IMR-90 (cell line): ENCODE measurements around the gene ATP8B2. TPM values are rescaled to one million over a fixed set of nuclear protein-coding genes. Genes with fewer than 3 reads are reported as not detected.
A peak's percentile ranks its signal among the peaks of the same experiment; 100 is the strongest.
"Not testable (repeated sequence)": the region's sequence is repeated elsewhere in the genome, so short reads cannot be mapped to it uniquely, and the experiment has no call there.

ENCODE experiments used
- ATAC-seq: fragments of 200-7000 bp; cut with Tn5 transposase; 2 replicates; pipeline ENCODE4 v1.9.1; 2020; ENCODE audit warnings: low read depth, mild to moderate bottlenecking, moderate library complexity
- BruUV-seq: library from RNA; stranded (reverse); fragments of 400-500 nt; replicated peaks from 2 replicates; lab custom pipeline; 2021; lab: Mats Ljungman, UMichigan
- CTCF ChIA-PET: fragments of 300-600 bp; formaldehyde crosslinking; extraction: SDS; loops from one replicate; lab custom pipeline; 2021; ENCODE audit warnings: antibody characterized with exemption; lab: Yijun Ruan, JAX
- POLR2A ChIA-PET: fragments of 300-600 bp; sonication (Branson Sonifier 250); formaldehyde crosslinking; loops from one replicate; lab custom pipeline; 2022; ENCODE audit warnings: antibody characterized with exemption; ENCODE audit not compliant: unreplicated experiment; lab: Charles Lee
- DNase-seq: peaks from one replicate; pipeline ENCODE4 v3.0.0; 2013
- H2AFZ ChIP-seq: replicated peaks from 2 replicates; pipeline ENCODE3; 2013; ENCODE audit warnings: low read length, mild to moderate bottlenecking; ENCODE audit not compliant: poor library complexity
- H2AK5ac ChIP-seq: 2 replicates; pipeline ENCODE4 v1.6.1; 2013; ENCODE audit warnings: low read depth, low read length, inconsistent platforms
- H2AK9ac ChIP-seq: replicated peaks from 2 replicates; pipeline ENCODE3; 2013; ENCODE audit warnings: mild to moderate bottlenecking, low read depth, low read length, moderate library complexity; ENCODE audit not compliant: poor library complexity
- H2BK120ac ChIP-seq: 2 replicates; pipeline ENCODE4 v1.6.1; 2013; ENCODE audit warnings: low read depth, low read length, inconsistent platforms
- H2BK15ac ChIP-seq: 3 replicates; pipeline ENCODE4 v1.6.1; 2013; ENCODE audit warnings: low read depth, low read length, inconsistent platforms
- H2BK20ac ChIP-seq: 2 replicates; pipeline ENCODE4 v1.6.1; 2013; ENCODE audit warnings: low read depth, mild to moderate bottlenecking, inconsistent platforms, low read length, moderate library complexity
- H2BK5ac ChIP-seq: 2 replicates; pipeline ENCODE4 v1.6.1; 2013; ENCODE audit warnings: mild to moderate bottlenecking, low read depth, low read length, inconsistent platforms; ENCODE audit not compliant: poor library complexity, severe bottlenecking
- H3K14ac ChIP-seq: replicated peaks from 2 replicates; pipeline ENCODE4 v1.6.1; 2013; ENCODE audit warnings: low read depth, low read length, inconsistent platforms
- H3K18ac ChIP-seq: 2 replicates; pipeline ENCODE4 v1.6.1; 2013; ENCODE audit warnings: low read depth, low read length, control low read depth
- H3K23ac ChIP-seq: 2 replicates; pipeline ENCODE4 v1.6.1; 2013; ENCODE audit warnings: low read depth, low read length, inconsistent platforms
- H3K27ac ChIP-seq: 2 replicates; pipeline ENCODE4 v1.5.1; 2013; ENCODE audit warnings: mild to moderate bottlenecking, control low read depth, low read length; ENCODE audit not compliant: insufficient read depth
- H3K27me3 ChIP-seq: 2 replicates; pipeline ENCODE4 v1.6.1; 2013; ENCODE audit warnings: low read length; ENCODE audit not compliant: control insufficient read depth, insufficient read depth
- H3K36me3 ChIP-seq: 2 replicates; pipeline ENCODE4 v1.6.1; 2013; ENCODE audit warnings: low read length, mixed read lengths; ENCODE audit not compliant: control insufficient read depth, insufficient read depth
- H3K4ac ChIP-seq: 2 replicates; pipeline ENCODE4 v1.6.1; 2013; ENCODE audit warnings: low read depth, low read length, inconsistent platforms
- H3K4me1 ChIP-seq: 2 replicates; pipeline ENCODE4 v1.6.1; 2013; ENCODE audit warnings: low read length, mixed read lengths; ENCODE audit not compliant: control insufficient read depth, insufficient read depth
- H3K4me2 ChIP-seq: 2 replicates; pipeline ENCODE4 v1.6.1; 2013; ENCODE audit warnings: low read depth, mild to moderate bottlenecking, control low read depth, low read length, moderate library complexity
- H3K4me3 ChIP-seq: 2 replicates; pipeline ENCODE4 v1.5.1; 2013; ENCODE audit warnings: low read depth, mild to moderate bottlenecking, control low read depth, low read length, moderate library complexity; ENCODE audit not compliant: insufficient read depth
- H3K56ac ChIP-seq: 2 replicates; pipeline ENCODE4 v1.6.1; 2013; ENCODE audit warnings: low read length, inconsistent platforms; ENCODE audit not compliant: insufficient read depth; ENCODE audit errors: extremely low read depth
- H3K79me1 ChIP-seq, 2 experiments: 2 replicates each; pipeline ENCODE4 v1.6.1; 2013; ENCODE audit warnings: low read length in 2 of 2, inconsistent platforms in 1 of 2, low read depth in 1 of 2
- H3K9ac ChIP-seq: 2 replicates; pipeline ENCODE4 v1.6.1; 2013; ENCODE audit warnings: low read depth, low read length, control low read depth
- H3K9me1 ChIP-seq: 2 replicates; pipeline ENCODE4 v1.6.1; 2013; ENCODE audit warnings: low read length, inconsistent platforms; ENCODE audit not compliant: insufficient read depth
- H3K9me3 ChIP-seq: 2 replicates; pipeline ENCODE4 v1.6.1; 2013; ENCODE audit warnings: low read length; ENCODE audit not compliant: control insufficient read depth, insufficient read depth
- H4K20me1 ChIP-seq: 2 replicates; pipeline ENCODE4 v1.6.1; 2013; ENCODE audit warnings: low read length, inconsistent platforms; ENCODE audit not compliant: insufficient read depth
- H4K5ac ChIP-seq: 2 replicates; pipeline ENCODE4 v1.6.1; 2013; ENCODE audit warnings: mild to moderate bottlenecking, low read depth, low read length, control low read depth
- H4K8ac ChIP-seq, 2 experiments: 2 replicates each; pipeline ENCODE4 v1.6.1; 2013; ENCODE audit warnings: low read depth in 2 of 2, low read length in 2 of 2, control low read depth in 1 of 2, inconsistent platforms in 1 of 2
- H4K91ac ChIP-seq: 2 replicates; pipeline ENCODE4 v1.6.1; 2013; ENCODE audit warnings: low read depth, low read length, inconsistent platforms; ENCODE audit not compliant: insufficient read depth
- BHLHE40 ChIP-seq: fragments of 150-350 bp; IDR thresholded peaks from 2 replicates; pipeline ENCODE4 v1.6.1; 2016; ENCODE audit warnings: mild to moderate bottlenecking, low read depth, low read length
- CHD1 ChIP-seq: IDR thresholded peaks from 2 replicates; pipeline ENCODE4 v1.6.1; 2012; ENCODE audit warnings: low read depth, low read length, improper control_type of control experiment
- MAZ ChIP-seq: IDR thresholded peaks from 2 replicates; pipeline ENCODE4 v1.6.1; 2012; ENCODE audit warnings: low read depth, mild to moderate bottlenecking, low read length, improper control_type of control experiment, moderate library complexity, borderline replicate concordance
- SMC3 ChIP-seq: fragments of 150-350 bp; IDR thresholded peaks from 2 replicates; pipeline ENCODE4 v1.6.1; 2016; ENCODE audit warnings: low read depth, mild to moderate bottlenecking, antibody characterized with exemption, low read length, moderate library complexity
- WGBS, 2 experiments: methylation state at CpG; one replicate each; pipeline versions ENCODE4 v1.1.5 to v1.1.7; 2013; ENCODE audit warnings: missing lambda C conversion rate in 2 of 2; ENCODE audit not compliant: insufficient read length in 1 of 2; ENCODE audit errors: extremely low coverage in 2 of 2; 5-methylcytosine and 5-hydroxymethylcytosine counted together
- dilution Hi-C: fragments of 300-500 bp; cut with HindIII; formaldehyde crosslinking; loops from one replicate; pipeline ENCODE4 v1.14.3; 2018; ENCODE audit warnings: low sequenced_read_pairs; ENCODE audit not compliant: unreplicated experiment
- in situ Hi-C: fragments of 300-500 bp; cut with MboI; formaldehyde crosslinking; loops from 3 replicates; pipeline ENCODE4 v1.14.3; 2019; ENCODE audit warnings: low sequenced_read_pairs, inconsistent platforms, mixed read lengths
- intact Hi-C: fragments of 100-400 bp; cut with micrococcal nuclease; formaldehyde crosslinking; loops from 2 replicates; pipeline ENCODE4 v1.10.0; 2022
- polyA plus RNA-seq, 3 experiments: library from polyadenylated mRNA; depleted of rRNA; stranded (reverse); fragments of >200 nt; gene quantifications; 2 replicates each; pipeline ENCODE4 v1.2.3, GENCODE V29; 2012; ENCODE audit warnings: low replicate concordance in 1 of 3
- total RNA-seq: library from RNA; depleted of rRNA; stranded (reverse); fragments of >200 nt; gene quantifications from 2 replicates; pipeline ENCODE4 v1.2.3, GENCODE V29; 2012

The ATP8B2 gene
- total and polyA plus RNA-seq, 2 of the 4 experiments (the other 2 are of a cell fraction): 79.4 to 91.0 TPM

- Histone ChIP-seq H4K91ac (no peak within 1 kb of the TSS), H2BK120ac (no peak within 1 kb of the TSS), H3K27ac (no peak within 1 kb of the TSS), H4K5ac (no peak within 1 kb of the TSS), H3K27me3 (peaks cover 17% of the 10 kb centered on the region; the same call in 1 of the 2 replicates), H3K4me3 (no peak within 1 kb of the TSS), H3K4me1 (no peaks in the 10 kb centered on the region; the same call in 1 of the 2 replicates), H3K23ac (no peak within 1 kb of the TSS), H3K9me1 (0 out of 2 replicates have a peak, but pooled peaks cover 6% of the 10 kb centered on the region), H3K36me3 (no peaks in the 10 kb centered on the region), H2AK5ac (no peak within 1 kb of the TSS), H4K20me1 (no peaks in the 10 kb centered on the region), H3K18ac (no peak within 1 kb of the TSS), H2AK9ac (no peak within 1 kb of the TSS), H4K8ac (no peak within 1 kb of the TSS), H3K4ac (no peak within 1 kb of the TSS), H2AFZ (no peak within 1 kb of the TSS), H2BK5ac (no peak within 1 kb of the TSS), H3K4me2 (no peak within 1 kb of the TSS), H3K9ac (no peak within 1 kb of the TSS), H2BK20ac (no peak within 1 kb of the TSS), H3K14ac (no peak within 1 kb of the TSS), H3K56ac (no peak within 1 kb of the TSS), H3K79me1 (peaks cover 3 to 8% of the 10 kb centered on the region in 2 experiments; a peak in 3 of 4 replicates), H2BK15ac (no peak within 1 kb of the TSS), H3K9me3 (peaks cover 5% of the 10 kb centered on the region)
- TF ChIP-seq BHLHE40: peak; percentile 85
- no peak for TF ChIP-seq CHD1
- TF ChIP-seq MAZ: no peak
- no peak for TF ChIP-seq SMC3
- no CpG with 5 or more reads among the region's 9 CpGs for WGBS, 2 experiments
- peak; percentile 38 for DNase-seq
- intact Hi-C loops: no loop called here
- ATAC-seq: no peak
- ChIA-PET CTCF (interaction anchor here (0.6 to 0.7 kb wide), 2 partner anchors 122 to 159 kb away, joined by 3 read pairs; no protein-coding TSS in a partner anchor), POLR2A (no interaction called here)
- no TSS peak for BruUV-seq
- dilution Hi-C loops: no loop called here
- in situ Hi-C loops: no loop called here
These were observed 4.3 kb upstream of the ATP8B2 start, which contains the start of gene AQP10 for GRCh38 chr1:154320882-154321608. Gene AQP10, plus strand, starts transcription at chr1:154321093. Its CDS starts 63 bp downstream, at chr1:154321156.

- H3K4me3 ChIP-seq, H3K36me3 ChIP-seq, H2BK120ac ChIP-seq, H2BK15ac ChIP-seq, H3K9ac ChIP-seq, H2AK9ac ChIP-seq, DNase-seq, BruUV-seq, H2BK5ac ChIP-seq, dilution Hi-C loops, H3K9me3 ChIP-seq, H4K8ac ChIP-seq, H2AK5ac ChIP-seq, H4K5ac ChIP-seq, H3K18ac ChIP-seq, H3K27ac ChIP-seq, H4K20me1 ChIP-seq, H3K4ac ChIP-seq, H3K4me2 ChIP-seq, H2AFZ ChIP-seq, CTCF ChIA-PET, H3K23ac ChIP-seq, H4K91ac ChIP-seq, H3K56ac ChIP-seq, H3K9me1 ChIP-seq, H3K4me1 ChIP-seq, H3K14ac ChIP-seq, ATAC-seq, in situ Hi-C loops, H2BK20ac ChIP-seq, POLR2A ChIA-PET, intact Hi-C loops: not testable (repeated sequence)
- Histone ChIP-seq H3K27me3 (peaks cover 17% of the 10 kb centered on the region; the same call in 1 of the 2 replicates), H3K79me1 (peaks cover 4 to 14% of the 10 kb centered on the region in 2 experiments; a peak in 3 of 4 replicates)
These were observed 3.8 kb upstream of the ATP8B2 start for GRCh38 chr1:154321609-154321934.
